ENCODE results near the gene CCDC93.

CCDC93 gene

DNA sequence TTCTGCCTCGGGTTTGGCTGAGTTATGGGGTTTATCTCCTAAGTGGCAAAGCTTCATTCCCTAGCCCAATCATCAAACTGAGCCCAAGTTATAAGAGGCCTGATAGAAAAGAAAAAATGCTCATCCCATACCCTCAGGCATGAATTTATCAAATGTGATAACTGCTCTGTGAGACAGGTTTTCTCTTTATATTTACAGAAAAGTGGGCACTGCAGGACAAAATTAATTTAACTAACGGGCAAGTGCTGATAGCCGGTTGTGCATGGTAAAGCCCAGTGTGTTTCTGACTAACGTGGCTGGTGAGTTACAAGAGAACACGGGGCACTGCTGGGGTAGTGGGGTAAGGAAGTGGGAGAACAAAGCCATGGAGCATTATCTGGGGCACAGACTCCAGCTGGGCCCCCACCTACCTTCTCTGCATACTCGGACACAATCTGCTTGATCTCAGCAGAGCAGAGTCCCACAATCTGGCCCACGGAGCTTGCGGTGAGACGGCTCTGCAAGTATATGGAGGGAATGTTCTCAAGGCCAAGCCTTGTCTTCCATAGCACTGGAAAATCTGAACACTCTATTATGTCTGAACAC lies 40.3 kb downstream of the CCDC93 start:
- no peaks in the 10 kb centered on the region for H3K4me1 ChIP-seq (ENCODE audit: control insufficient read depth, insufficient read depth, low read length)
- no peaks in the 10 kb centered on the region for H3K27me3 ChIP-seq (ENCODE audit: control insufficient read depth, insufficient read depth, low read length)
- no peak overlapping the region for H3K4me3 ChIP-seq (ENCODE audit: low read depth, low read length)
- no peak overlapping the region for H3K9ac ChIP-seq (ENCODE audit: low read depth, low read length)
- H3K9me3 ChIP-seq (ENCODE audit: control insufficient read depth, insufficient read depth, low read length) = no peaks in the 10 kb centered on the region
- H3K36me3 ChIP-seq (ENCODE audit: control insufficient read depth, insufficient read depth, low read length) = peaks cover 58% of the 10 kb centered on the region
- no peak overlapping the region for H3K27ac ChIP-seq (ENCODE audit: low read depth, low read length)

DNA sequence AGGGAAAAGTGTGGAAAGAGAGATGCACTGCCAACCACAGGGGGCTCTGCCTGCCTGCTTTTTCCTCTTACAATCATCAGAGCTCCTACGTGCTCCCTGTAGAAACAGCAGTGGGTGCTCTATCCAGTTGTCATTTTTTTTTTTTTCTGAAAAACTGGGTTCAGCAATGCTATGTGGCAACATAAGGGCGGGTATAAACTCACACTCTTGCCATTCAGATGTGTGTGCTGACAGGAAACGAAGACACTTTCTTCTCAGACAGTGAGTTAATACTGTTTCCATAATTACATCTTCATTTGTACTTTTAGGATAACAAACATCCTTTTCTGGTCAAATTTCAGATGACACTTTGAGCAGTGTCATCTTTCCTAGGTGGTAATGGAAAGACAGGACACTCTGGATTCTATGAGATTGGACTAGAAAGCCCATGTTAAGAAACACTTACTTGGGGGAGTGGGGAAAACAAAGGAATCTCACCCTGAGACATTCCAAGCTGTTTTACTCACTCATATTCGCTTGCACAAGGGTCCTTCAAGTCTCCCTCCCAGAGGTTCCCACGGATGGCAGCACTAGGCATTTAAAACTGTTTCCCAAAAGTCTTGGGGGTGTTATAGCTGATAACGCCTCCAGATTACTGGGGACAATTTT lies 41.3 kb downstream of the CCDC93 start:
- no peak overlapping the region for H3K27ac ChIP-seq (ENCODE audit: low read depth, low read length)
- no peaks in the 10 kb centered on the region for H3K4me1 ChIP-seq (ENCODE audit: control insufficient read depth, insufficient read depth, low read length)
- peaks cover 54% of the 10 kb centered on the region for H3K36me3 ChIP-seq (ENCODE audit: control insufficient read depth, insufficient read depth, low read length)
- H3K4me3 ChIP-seq (ENCODE audit: low read depth, low read length) = no peak overlapping the region
- no peaks in the 10 kb centered on the region for H3K9me3 ChIP-seq (ENCODE audit: control insufficient read depth, insufficient read depth, low read length)
- H3K9ac ChIP-seq (ENCODE audit: low read depth, low read length) = no peak overlapping the region
- no peaks in the 10 kb centered on the region for H3K27me3 ChIP-seq (ENCODE audit: control insufficient read depth, insufficient read depth, low read length)

DNA sequence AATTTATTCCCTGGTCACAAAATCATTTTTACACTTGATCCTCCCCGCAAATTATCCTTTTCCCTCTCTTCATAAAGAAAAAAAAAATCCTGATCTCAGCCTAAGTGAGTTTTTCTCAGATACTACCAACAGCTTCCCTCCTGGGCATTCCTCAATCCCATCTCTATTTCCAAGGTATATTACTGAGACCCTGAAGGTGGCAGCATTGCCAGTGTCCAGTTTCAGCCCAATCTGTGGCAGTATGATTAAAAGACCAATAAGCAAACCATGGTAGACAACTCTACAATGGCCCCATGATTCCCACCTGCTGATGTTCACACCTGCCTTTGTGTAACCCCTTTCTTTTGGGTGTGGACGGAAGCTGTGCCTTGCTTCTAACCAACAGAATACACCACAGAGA lies 45.1 kb downstream of the CCDC93 start:
- peaks cover 38% of the 10 kb centered on the region for H3K36me3 ChIP-seq (ENCODE audit: control insufficient read depth, insufficient read depth, low read length)
- no peak overlapping the region for H3K27ac ChIP-seq (ENCODE audit: low read depth, low read length)
- no peaks in the 10 kb centered on the region for H3K9me3 ChIP-seq (ENCODE audit: control insufficient read depth, insufficient read depth, low read length)
- no peaks in the 10 kb centered on the region for H3K27me3 ChIP-seq (ENCODE audit: control insufficient read depth, insufficient read depth, low read length)
- no peaks in the 10 kb centered on the region for H3K4me1 ChIP-seq (ENCODE audit: control insufficient read depth, insufficient read depth, low read length)
- no peak overlapping the region for H3K9ac ChIP-seq (ENCODE audit: low read depth, low read length)
- no peak overlapping the region for H3K4me3 ChIP-seq (ENCODE audit: low read depth, low read length)

DNA sequence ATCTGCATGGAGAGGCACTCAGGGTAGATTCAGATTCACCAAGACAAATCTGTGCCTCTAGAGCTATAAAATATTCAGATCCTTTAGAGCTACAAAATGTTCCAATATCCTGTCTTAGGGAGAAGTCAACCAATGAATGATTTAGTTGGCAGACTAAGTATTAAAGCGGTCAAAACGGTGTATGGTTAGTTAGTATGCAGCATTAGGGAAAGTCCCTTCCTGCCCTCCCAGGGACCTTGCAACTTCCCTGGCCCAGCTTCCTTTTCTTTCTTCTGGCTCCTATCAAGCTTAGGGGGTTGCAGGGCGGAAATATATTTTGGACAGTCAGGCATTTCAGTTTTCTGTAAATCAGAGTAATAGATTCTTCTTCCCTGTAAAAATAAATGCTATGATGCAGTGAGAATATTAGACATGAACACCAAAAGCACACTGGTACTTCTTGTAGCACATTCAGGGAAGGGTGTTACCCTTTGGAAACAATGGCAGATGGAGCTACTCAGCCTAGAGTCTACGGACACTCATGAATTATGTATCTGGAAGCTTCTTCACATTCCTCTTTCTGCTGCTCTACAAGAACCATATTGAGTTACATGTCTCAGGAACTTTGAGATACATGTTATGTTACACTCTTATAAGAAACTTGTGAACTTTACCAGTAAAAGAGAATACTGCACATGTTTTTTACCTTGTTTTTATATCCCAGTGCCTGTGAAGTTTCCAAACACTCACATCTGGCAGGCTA lies 45.7 kb downstream of the CCDC93 start:
- H3K9ac ChIP-seq (ENCODE audit: low read depth, low read length) = no peak overlapping the region
- peaks cover 33% of the 10 kb centered on the region for H3K36me3 ChIP-seq (ENCODE audit: control insufficient read depth, insufficient read depth, low read length)

DNA sequence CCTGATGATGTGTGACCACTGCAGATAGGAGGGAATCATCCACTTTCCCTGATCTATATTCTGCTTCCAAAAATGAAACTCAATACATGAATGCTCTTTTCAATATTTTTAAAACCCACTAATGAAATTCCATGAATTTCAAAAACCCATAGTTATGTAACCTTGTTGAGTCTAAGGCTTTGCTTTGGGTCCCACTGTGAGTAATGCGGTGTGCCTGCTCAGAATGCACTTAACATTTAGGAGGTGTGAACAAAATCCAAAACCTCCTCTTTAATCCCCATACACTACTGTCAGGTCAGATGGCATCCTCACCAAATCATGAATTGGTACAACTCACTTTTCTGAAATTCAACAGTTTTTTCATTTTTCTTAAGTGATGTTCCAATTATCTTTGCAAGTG lies 50.4 kb downstream of the CCDC93 start:
- H3K9ac ChIP-seq (ENCODE audit: low read depth, low read length) = no peak overlapping the region
- peaks cover 16% of the 10 kb centered on the region for H3K36me3 ChIP-seq (ENCODE audit: control insufficient read depth, insufficient read depth, low read length)
- H3K27ac ChIP-seq (ENCODE audit: low read depth, low read length) = no peak overlapping the region
- no peaks in the 10 kb centered on the region for H3K9me3 ChIP-seq (ENCODE audit: control insufficient read depth, insufficient read depth, low read length)
- H3K27me3 ChIP-seq (ENCODE audit: control insufficient read depth, insufficient read depth, low read length) = no peaks in the 10 kb centered on the region
- H3K4me3 ChIP-seq (ENCODE audit: low read depth, low read length) = no peak overlapping the region
- no peaks in the 10 kb centered on the region for H3K4me1 ChIP-seq (ENCODE audit: control insufficient read depth, insufficient read depth, low read length)

More for the DNA sequence above, 45.7 kb downstream of the CCDC93 start:
- Histone ChIP-seq H3K27ac (ENCODE audit: low read depth, low read length) (no peak overlapping the region), H3K9me3 (ENCODE audit: control insufficient read depth, insufficient read depth, low read length) (no peaks in the 10 kb centered on the region), H3K27me3 (ENCODE audit: control insufficient read depth, insufficient read depth, low read length) (no peaks in the 10 kb centered on the region), H3K4me3 (ENCODE audit: low read depth, low read length) (no peak overlapping the region), H3K4me1 (ENCODE audit: control insufficient read depth, insufficient read depth, low read length) (no peaks in the 10 kb centered on the region)

GRCh38 chr2:117961201-117961600 lies 52.7 kb downstream of the CCDC93 start:
- no peaks in the 10 kb centered on the region for H3K9me3 ChIP-seq (ENCODE audit: control insufficient read depth, insufficient read depth, low read length)
- no peak overlapping the region for H3K27ac ChIP-seq (ENCODE audit: low read depth, low read length)
- H3K27me3 ChIP-seq (ENCODE audit: control insufficient read depth, insufficient read depth, low read length) = no peaks in the 10 kb centered on the region
- no peaks in the 10 kb centered on the region for H3K4me1 ChIP-seq (ENCODE audit: control insufficient read depth, insufficient read depth, low read length)
- H3K36me3 ChIP-seq (ENCODE audit: control insufficient read depth, insufficient read depth, low read length) = peaks cover 31% of the 10 kb centered on the region
- H3K9ac ChIP-seq (ENCODE audit: low read depth, low read length) = no peak overlapping the region
- no peak overlapping the region for H3K4me3 ChIP-seq (ENCODE audit: low read depth, low read length)

DNA sequence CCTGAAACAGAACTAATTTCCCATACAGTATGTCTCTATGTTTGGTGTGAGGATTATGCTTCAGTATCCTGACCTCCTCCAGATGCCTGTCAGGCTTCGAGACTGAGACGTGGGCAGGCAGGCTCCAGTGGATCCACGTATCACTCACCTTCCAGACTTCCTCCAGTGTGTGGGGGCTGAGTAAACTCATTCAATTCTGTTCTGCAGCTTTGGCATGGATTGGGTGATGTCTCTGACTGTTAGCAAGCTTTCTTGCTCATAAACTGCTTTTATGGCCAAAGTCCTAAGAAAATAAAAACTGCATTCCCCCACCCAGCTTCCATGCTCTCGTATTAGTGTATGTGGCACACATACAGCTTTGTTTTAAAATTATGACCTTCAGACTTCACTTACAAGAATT lies 53.6 kb downstream of the CCDC93 start:
- H3K4me1 ChIP-seq (ENCODE audit: control insufficient read depth, insufficient read depth, low read length) = no peaks in the 10 kb centered on the region
- no peaks in the 10 kb centered on the region for H3K9me3 ChIP-seq (ENCODE audit: control insufficient read depth, insufficient read depth, low read length)
- no peak overlapping the region for H3K4me3 ChIP-seq (ENCODE audit: low read depth, low read length)
- H3K27ac ChIP-seq (ENCODE audit: low read depth, low read length) = no peak overlapping the region
- no peaks in the 10 kb centered on the region for H3K27me3 ChIP-seq (ENCODE audit: control insufficient read depth, insufficient read depth, low read length)
- H3K36me3 ChIP-seq (ENCODE audit: control insufficient read depth, insufficient read depth, low read length) = peaks cover 40% of the 10 kb centered on the region
- H3K9ac ChIP-seq (ENCODE audit: low read depth, low read length) = no peak overlapping the region

- Histone ChIP-seq H3K9me3 (ENCODE audit: control insufficient read depth, insufficient read depth, low read length) (no peaks in the 10 kb centered on the region), H3K4me1 (ENCODE audit: control insufficient read depth, insufficient read depth, low read length) (no peaks in the 10 kb centered on the region), H3K36me3 (ENCODE audit: control insufficient read depth, insufficient read depth, low read length) (peaks cover 52% of the 10 kb centered on the region), H3K27ac (ENCODE audit: low read depth, low read length) (no peak overlapping the region), H3K9ac (ENCODE audit: low read depth, low read length) (no peak overlapping the region), H3K27me3 (ENCODE audit: control insufficient read depth, insufficient read depth, low read length) (no peaks in the 10 kb centered on the region), H3K4me3 (ENCODE audit: low read depth, low read length) (no peak overlapping the region)
These were observed 55.7 kb downstream of the CCDC93 start for GRCh38 chr2:117958186-117958585.

GRCh38 chr2:117957616-117958015 lies 56.3 kb downstream of the CCDC93 start:
- Histone ChIP-seq H3K4me3 (ENCODE audit: low read depth, low read length) (no peak overlapping the region), H3K27ac (ENCODE audit: low read depth, low read length) (no peak overlapping the region), H3K27me3 (ENCODE audit: control insufficient read depth, insufficient read depth, low read length) (no peaks in the 10 kb centered on the region), H3K4me1 (ENCODE audit: control insufficient read depth, insufficient read depth, low read length) (no peaks in the 10 kb centered on the region), H3K36me3 (ENCODE audit: control insufficient read depth, insufficient read depth, low read length) (peaks cover 56% of the 10 kb centered on the region), H3K9ac (ENCODE audit: low read depth, low read length) (no peak overlapping the region), H3K9me3 (ENCODE audit: control insufficient read depth, insufficient read depth, low read length) (no peaks in the 10 kb centered on the region)

DNA sequence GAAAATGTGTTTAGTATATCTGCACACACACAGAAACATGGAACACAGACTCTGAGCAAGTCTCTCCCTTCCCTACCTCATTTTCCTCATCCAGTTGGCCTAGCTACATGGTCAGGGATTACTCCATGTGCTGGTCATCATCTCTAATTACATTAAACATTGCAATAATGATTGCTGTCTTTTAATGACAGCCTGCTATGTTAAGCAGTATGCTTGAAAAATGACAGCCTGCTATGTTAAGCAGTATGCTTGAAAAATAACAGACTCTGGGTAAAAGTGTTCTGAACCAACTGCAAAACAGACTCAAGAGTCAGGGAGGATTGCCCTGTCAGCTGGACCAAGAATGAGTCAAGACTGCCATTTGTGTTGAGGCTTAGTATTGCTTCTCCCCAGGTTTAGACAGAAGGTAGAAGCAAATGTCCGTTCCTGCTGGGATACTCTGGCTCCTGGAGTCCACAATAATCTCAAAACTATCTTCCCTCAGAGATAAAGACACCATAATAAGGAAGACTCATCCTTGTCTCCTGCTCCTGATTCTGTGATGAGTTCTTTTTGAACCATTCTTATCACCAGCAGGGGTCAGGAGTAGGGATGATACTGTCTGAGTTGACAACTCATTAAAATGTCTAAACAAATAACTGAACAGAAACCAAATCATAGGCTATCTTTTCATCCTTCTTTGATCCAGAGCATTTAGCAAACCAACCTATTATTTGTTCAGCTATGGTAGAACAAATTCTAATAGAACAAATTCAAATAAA lies 57.7 kb downstream of the CCDC93 start:
- H3K9ac ChIP-seq (ENCODE audit: low read depth, low read length) = no peak overlapping the region

GRCh38 chr2:117953231-117953630 lies 60.6 kb downstream of the CCDC93 start:
- H3K4me1 ChIP-seq (ENCODE audit: control insufficient read depth, insufficient read depth, low read length) = no peaks in the 10 kb centered on the region
- no peaks in the 10 kb centered on the region for H3K27me3 ChIP-seq (ENCODE audit: control insufficient read depth, insufficient read depth, low read length)
- H3K4me3 ChIP-seq (ENCODE audit: low read depth, low read length) = no peak overlapping the region
- no peak overlapping the region for H3K9ac ChIP-seq (ENCODE audit: low read depth, low read length)
- H3K9me3 ChIP-seq (ENCODE audit: control insufficient read depth, insufficient read depth, low read length) = no peaks in the 10 kb centered on the region
- H3K27ac ChIP-seq (ENCODE audit: low read depth, low read length) = no peak overlapping the region
- peaks cover 79% of the 10 kb centered on the region for H3K36me3 ChIP-seq (ENCODE audit: control insufficient read depth, insufficient read depth, low read length)

More for the DNA sequence above, 57.7 kb downstream of the CCDC93 start:
- no peak overlapping the region for H3K27ac ChIP-seq (ENCODE audit: low read depth, low read length)
- no peaks in the 10 kb centered on the region for H3K9me3 ChIP-seq (ENCODE audit: control insufficient read depth, insufficient read depth, low read length)
- H3K4me1 ChIP-seq (ENCODE audit: control insufficient read depth, insufficient read depth, low read length) = no peaks in the 10 kb centered on the region
- no peak overlapping the region for H3K4me3 ChIP-seq (ENCODE audit: low read depth, low read length)
- H3K27me3 ChIP-seq (ENCODE audit: control insufficient read depth, insufficient read depth, low read length) = no peaks in the 10 kb centered on the region
- peaks cover 69% of the 10 kb centered on the region for H3K36me3 ChIP-seq (ENCODE audit: control insufficient read depth, insufficient read depth, low read length)

Measured in HUES48 (cell line).